ENCODE data around the gene GALM. TPM values are rescaled to one million over a fixed set of nuclear protein-coding genes. Genes with fewer than 3 reads are reported as not detected.
"Not testable (repeated sequence)": the region's sequence is repeated elsewhere in the genome, so short reads cannot be mapped to it uniquely, and the experiment has no call there.

The GALM gene
- total and polyA plus RNA-seq, 2 of the 8 experiments (the other 6 are each of a cell fraction or from before 2014, with no cell fraction given), result 9.9 to 13.1 TPM

DNA sequence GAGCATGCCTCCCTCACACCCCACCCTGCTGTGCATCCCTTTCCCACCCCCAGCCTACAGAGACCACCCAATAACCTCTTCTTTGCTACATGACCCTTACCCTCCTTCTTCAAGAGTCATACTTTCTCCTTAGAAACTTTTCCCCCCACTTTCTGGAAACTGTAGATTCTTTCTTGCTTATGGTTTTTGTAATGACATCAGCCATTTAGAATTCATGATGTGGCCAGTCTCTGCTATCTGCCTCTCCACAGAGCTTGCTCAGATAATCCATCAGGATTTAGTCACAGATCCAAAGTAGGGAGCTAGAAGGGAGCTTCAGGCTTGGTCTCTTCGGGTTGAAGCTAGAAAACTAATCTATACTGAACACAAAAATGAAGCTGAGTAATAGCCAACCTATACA is 36.5 kb downstream of the GALM start (continued):
- TF ChIP-seq MAFK (IDR thresholded peaks at IDR 0.05; ENCODE audit: low read depth, low read length) (no peak), EZH2 (IDR thresholded peaks at IDR 0.05; ENCODE audit: low read depth, low read length, severe bottlenecking) (no peak)

DNA sequence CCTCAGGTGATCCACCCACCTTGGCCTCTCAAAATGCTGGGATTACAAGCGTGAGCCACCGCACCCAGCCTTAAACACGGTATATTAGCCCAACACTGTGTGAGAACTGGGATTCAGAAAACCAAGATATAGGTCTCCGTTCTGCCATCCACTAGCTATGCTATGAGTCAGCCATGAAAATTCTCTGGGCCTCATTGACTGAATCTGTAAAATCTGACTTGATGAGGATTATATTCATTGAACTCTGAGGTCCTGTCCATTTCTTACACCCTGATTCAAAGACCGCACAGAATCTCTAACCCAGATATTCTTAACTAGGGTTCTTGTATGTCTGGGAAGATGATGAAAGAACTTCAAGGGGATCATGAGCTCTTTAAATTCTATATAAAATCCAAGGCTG is 37.4 kb downstream of the GALM start:
- CTCF ChIA-PET (ENCODE audit: partially characterized antibody), result interaction anchor here (0.9 to 2.2 kb wide), 4 partner anchors 13 to 121 kb away, joined by 3 to 6 read pairs (median 5); no protein-coding TSS in a partner anchor
- not testable (repeated sequence) for H3K23ac ChIP-seq (ENCODE audit: insufficient read length); H2AFZ ChIP-seq (ENCODE audit: low read length); DNase-seq (ENCODE audit: low read depth in 1 of 2, low spot score in 2 of 2); H4K91ac ChIP-seq (replicated peaks; ENCODE audit: insufficient read length, low read length); H3K4me3 ChIP-seq (ENCODE audit: extremely low read depth in 1 of 4, insufficient read depth in 2 of 4, low read depth in 3 of 4, low read length in 4 of 4); FAIRE-seq; H2BK5ac ChIP-seq (ENCODE audit: low read depth, low read length); H3K9ac ChIP-seq (replicated peaks in 1 of 4; ENCODE audit: extremely low read depth in 1 of 4, low read depth in 3 of 4, low read length in 3 of 4); H2BK15ac ChIP-seq (ENCODE audit: low read length); H2BK12ac ChIP-seq (ENCODE audit: low read depth, low read length); H4K8ac ChIP-seq (ENCODE audit: extremely low read depth, insufficient read depth, low read length); H2BK120ac ChIP-seq (replicated peaks; ENCODE audit: low read depth, low read length); H3K79me2 ChIP-seq (ENCODE audit: control insufficient read depth in 1 of 2, insufficient read depth in 2 of 2, low read length in 2 of 2); H3K9me3 ChIP-seq (ENCODE audit: insufficient read depth in 2 of 2, low read depth in 1 of 2, low read length in 1 of 2); H2AK5ac ChIP-seq (ENCODE audit: low read depth, low read length); H4K20me1 ChIP-seq (replicated peaks in 1 of 2; ENCODE audit: control insufficient read depth in 1 of 2, insufficient read depth in 2 of 2, low read length in 2 of 2); H3K27me3 ChIP-seq (replicated peaks in 1 of 4; ENCODE audit: control insufficient read depth in 3 of 4, extremely low read depth in 1 of 4, insufficient read depth in 3 of 4, low read length in 3 of 4); H3K18ac ChIP-seq (ENCODE audit: extremely low read depth, low read length); H3K79me1 ChIP-seq (ENCODE audit: low read depth, low read length); H3K27ac ChIP-seq (ENCODE audit: low read depth, low read length); H3K23me2 ChIP-seq (ENCODE audit: low read depth, low read length); H3K36me3 ChIP-seq (ENCODE audit: control insufficient read depth in 2 of 4, insufficient read depth in 4 of 4, low read length in 3 of 4); H3K14ac ChIP-seq (ENCODE audit: insufficient read length); H3K56ac ChIP-seq (replicated peaks; ENCODE audit: insufficient read length, low read depth, low read length); H2BK20ac ChIP-seq (ENCODE audit: low read length); H4K5ac ChIP-seq (ENCODE audit: insufficient read length, low read depth, low read length); H3K4ac ChIP-seq (replicated peaks; ENCODE audit: insufficient read length, low read depth, low read length); H3K4me1 ChIP-seq (replicated peaks in 1 of 4; ENCODE audit: control insufficient read depth in 3 of 4, insufficient read depth in 4 of 4, low read length in 3 of 4); H3K4me2 ChIP-seq (ENCODE audit: insufficient read depth in 1 of 2, low read depth in 2 of 2, low read length in 2 of 2)
- POLR2A ChIA-PET (ENCODE audit: partially characterized antibody), result interaction anchor here (1.7 to 2.3 kb wide), 2 partner anchors 40 to 48 kb away, joined by 7 to 9 read pairs; partner anchors contain the start of gene SRSF7
- WGBS, 2 experiments (ENCODE audit: extremely low coverage in 1 of 2, insufficient coverage in 1 of 2, insufficient read length in 1 of 2, insufficient replicate concordance in 2 of 2, low coverage in 1 of 2, low lambda C conversion rate in 2 of 2, missing lambda C conversion rate in 1 of 2), result 92% methylated on average over 5 of the region's 5 CpGs; no CpG with 5 or more reads in 1 of the 2 experiments
